Stomach (tissue), 9 donors: ENCODE measurements around the gene BCL2L1. TPM values are rescaled to one million over a fixed set of nuclear protein-coding genes. Genes with fewer than 3 reads are reported as not detected.
A peak's percentile ranks its signal among the peaks of the same experiment; 100 is the strongest.

ENCODE experiments used
- DNase-seq, 2 donors: peaks; one replicate each; pipeline versions ENCODE4 v3.0.0 to v3.0.0-alpha.2; 2013 to 2019
- H3K27ac ChIP-seq, 5 donors: fragments of 200-600 bp in 4 of 5; sonication (generic) in 4 of 5; one replicate each; pipeline ENCODE4 v1.5.1; 2013 to 2019; ENCODE audit warnings: mild to moderate bottlenecking in 1 of 5, moderate library complexity in 1 of 5
- H3K27me3 ChIP-seq, 3 donors: fragments of 200-600 bp; sonication (generic); one replicate each; pipeline ENCODE4 v1.5.1; 2017 to 2019; ENCODE audit warnings: mixed run types in 1 of 3
- H3K36me3 ChIP-seq, 4 donors: fragments of 200-600 bp; sonication (generic); 1 replicate in 3 of 4; 2 replicates in 1 of 4; pipeline ENCODE4 v1.5.1; 2016 to 2019
- H3K4me1 ChIP-seq, 4 donors: fragments of 200-600 bp; sonication (generic); one replicate each; pipeline ENCODE4 v1.5.1; 2016 to 2019
- H3K4me3 ChIP-seq, 4 donors: fragments of 200-600 bp; sonication (generic) in 3 of 4; one replicate each; pipeline ENCODE4 v1.5.1; 2016 to 2019; ENCODE audit warnings: mild to moderate bottlenecking in 1 of 4
- H3K9me3 ChIP-seq, 4 donors: fragments of 200-600 bp; sonication (generic); one replicate each; pipeline ENCODE4 v1.5.1; 2016 to 2019
- CTCF ChIP-seq, 7 experiments: fragments of 450-650 bp in 4 of 7; fragments of 200-600 bp in 3 of 7; sonication (generic) in 3 of 7; IDR thresholded peaks; one replicate each; pipeline ENCODE4 v1.5.1; 2016 to 2019; ENCODE audit warnings: antibody characterized with exemption in 7 of 7, control low read depth in 2 of 7, mild to moderate bottlenecking in 1 of 7
- EP300 ChIP-seq: sonication (generic); formaldehyde crosslinking; IDR thresholded peaks from one replicate; pipeline ENCODE4 v1.6.1; 2017; ENCODE audit warnings: antibody characterized with exemption
- POLR2A ChIP-seq, 4 donors: fragments of 450-650 bp; IDR thresholded peaks; one replicate each; pipeline ENCODE4 v1.6.1; 2016; ENCODE audit warnings: antibody characterized with exemption in 4 of 4, control low read depth in 2 of 4, mild to moderate bottlenecking in 1 of 4, moderate library complexity in 1 of 4
- POLR2AphosphoS5 ChIP-seq, 3 donors: sonication (generic); formaldehyde crosslinking; IDR thresholded peaks; one replicate each; pipeline ENCODE4 v1.6.1; 2016; ENCODE audit warnings: antibody characterized with exemption in 3 of 3
- WGBS, 5 donors: extraction: QIAGEN DNeasy Blood & Tissue Kit in 3 of 5; methylation state at CpG; one replicate each; pipeline versions ENCODE4 v1.1.5 to v1.1.7; 2013 to 2018; 5-methylcytosine and 5-hydroxymethylcytosine counted together
- intact Hi-C: fragments of 100-400 bp; cut with DNase I; formaldehyde crosslinking; loops from one replicate; pipeline ENCODE4 v1.15.1; 2023; ENCODE audit warnings: low total_unique reads
- polyA plus RNA-seq, 3 donors: library from polyadenylated mRNA; stranded (reverse); fragments of 200-250 nt; gene quantifications; one replicate each; pipeline ENCODE4 v1.2.3, GENCODE V29; 2013
- total RNA-seq, 5 donors: library from RNA; depleted of rRNA; stranded (reverse); fragments of >200 nt; gene quantifications; one replicate each; pipeline versions ENCODE4 v1.1.0 to v1.2.3, GENCODE V29; 2014 to 2016
- donor health status: healthy with polysubstance abuse.
- donor health status: Bipolar disorder and iron deficiency.
- donor health status: healthy.

The BCL2L1 gene
- total and polyA plus RNA-seq, 8 donors = 47.1 to 210 (median 70.8) TPM

GRCh38 chr20:31689141-31689540, 33.5 kb downstream of the BCL2L1 start:
- no peak for DNase-seq
- H3K27me3 ChIP-seq = no peaks in the 10 kb centered on the region
- intact Hi-C loops = no loop called here
- H3K4me1 ChIP-seq = peaks cover 15 to 82% (median 49%) of the 10 kb centered on the region in 4 donors
- no peak overlapping the region for H3K4me3 ChIP-seq
- 83 to 92% (median 86%) methylated on average over 5 of the region's 5 CpGs for WGBS, 5 donors
- TF ChIP-seq POLR2AphosphoS5 (IDR thresholded peaks at IDR 0.05) = no peak
- TF ChIP-seq CTCF (IDR thresholded peaks at IDR 0.05) = no peak
- TF ChIP-seq EP300 = no peak
- no peak for TF ChIP-seq POLR2A (IDR thresholded peaks at IDR 0.05)
- H3K27ac ChIP-seq = no peak overlapping the region
- H3K36me3 ChIP-seq = peaks cover 0 to 67% (median 48%) of the 10 kb centered on the region in 4 donors
- H3K9me3 ChIP-seq = no peaks in the 10 kb centered on the region

GRCh38 chr20:31687777-31688176, 34.9 kb downstream of the BCL2L1 start:
- Histone ChIP-seq H3K27me3 (no peaks in the 10 kb centered on the region), H3K36me3 (peaks cover 0 to 58% (median 42%) of the 10 kb centered on the region in 4 donors), H3K4me3 (no peak overlapping the region), H3K9me3 (no peaks in the 10 kb centered on the region), H3K27ac (peak overlapping the region; percentile 5 to 66 (median 39)), H3K4me1 (peaks cover 9 to 84% (median 47%) of the 10 kb centered on the region in 4 donors)
- intact Hi-C loops = no loop called here
- TF ChIP-seq POLR2AphosphoS5 (IDR thresholded peaks at IDR 0.05) = peak in 1 of 3 donors; percentile 7
- TF ChIP-seq CTCF (IDR thresholded peaks at IDR 0.05) = no peak
- no peak for DNase-seq
- WGBS, 5 donors = 22 to 70% (median 35%) methylated on average over 3 of the region's 3 CpGs

DNA sequence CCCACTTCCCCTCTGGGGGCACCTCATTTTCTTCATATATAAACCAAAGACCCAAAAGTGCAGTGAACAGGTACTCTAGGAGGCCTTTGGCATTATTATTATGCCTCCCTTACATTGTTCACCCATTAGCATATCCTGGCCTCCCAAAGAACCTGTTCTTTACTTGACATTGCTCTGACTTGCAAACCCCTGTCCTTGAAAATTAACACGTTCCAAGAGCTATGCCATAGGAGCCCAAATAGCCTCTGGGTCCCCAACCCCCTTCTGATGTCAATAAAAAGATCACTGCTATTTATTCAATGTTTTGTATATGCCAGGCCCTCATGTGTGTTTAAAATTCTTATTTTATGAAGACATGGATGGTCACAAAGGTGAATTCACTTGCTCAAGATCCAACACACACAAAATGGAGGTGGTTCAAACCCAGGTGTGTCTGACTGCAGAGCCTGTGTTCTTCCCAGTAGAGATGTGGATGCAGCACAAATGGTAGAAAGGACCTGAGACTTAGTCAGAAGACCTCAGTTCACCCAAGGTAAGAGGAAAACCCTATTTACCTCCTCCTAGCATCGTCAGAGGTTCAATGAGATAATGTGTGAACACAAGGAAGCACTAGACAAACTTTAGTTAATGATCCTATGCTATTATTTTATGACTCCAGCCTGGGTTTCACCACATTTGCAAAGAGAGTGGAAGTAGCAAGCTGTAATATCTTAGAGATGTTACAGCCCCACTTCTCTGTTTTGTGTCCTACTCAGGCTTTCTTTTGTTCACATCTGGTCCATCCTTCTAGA, 36.6 kb downstream of the BCL2L1 start:
- no peak for TF ChIP-seq POLR2AphosphoS5 (IDR thresholded peaks at IDR 0.05)
- Histone ChIP-seq H3K4me1 (peaks cover 15 to 89% (median 46%) of the 10 kb centered on the region in 4 donors), H3K4me3 (no peak overlapping the region), H3K36me3 (peaks cover 0 to 57% (median 37%) of the 10 kb centered on the region in 4 donors), H3K27me3 (no peaks in the 10 kb centered on the region), H3K9me3 (no peaks in the 10 kb centered on the region), H3K27ac (peak overlapping the region in 3 of 5 donors; percentile 32 to 61 (median 50))
- WGBS, 5 donors = 63 to 75% (median 73%) methylated on average over 2 of the region's 2 CpGs
- intact Hi-C loops = no loop called here
- no peak for DNase-seq

- Histone ChIP-seq H3K27ac (peak overlapping the region in 4 of 5 donors; percentile 23 to 61 (median 41)), H3K27me3 (no peaks in the 10 kb centered on the region), H3K9me3 (no peaks in the 10 kb centered on the region), H3K36me3 (peaks cover 0 to 59% (median 39%) of the 10 kb centered on the region in 4 donors), H3K4me1 (peaks cover 32 to 91% (median 63%) of the 10 kb centered on the region in 4 donors), H3K4me3 (no peak overlapping the region)
- DNase-seq = no peak
- WGBS, 5 donors = 69 to 74% (median 74%) methylated on average over 11 of the region's 11 CpGs
- no peak for TF ChIP-seq POLR2AphosphoS5 (IDR thresholded peaks at IDR 0.05)
- no peak for TF ChIP-seq POLR2A (IDR thresholded peaks at IDR 0.05)
- TF ChIP-seq EP300 = no peak
- intact Hi-C loops = no loop called here
These were observed 38.3 kb downstream of the BCL2L1 start for GRCh38 chr20:31684153-31685015.

DNA sequence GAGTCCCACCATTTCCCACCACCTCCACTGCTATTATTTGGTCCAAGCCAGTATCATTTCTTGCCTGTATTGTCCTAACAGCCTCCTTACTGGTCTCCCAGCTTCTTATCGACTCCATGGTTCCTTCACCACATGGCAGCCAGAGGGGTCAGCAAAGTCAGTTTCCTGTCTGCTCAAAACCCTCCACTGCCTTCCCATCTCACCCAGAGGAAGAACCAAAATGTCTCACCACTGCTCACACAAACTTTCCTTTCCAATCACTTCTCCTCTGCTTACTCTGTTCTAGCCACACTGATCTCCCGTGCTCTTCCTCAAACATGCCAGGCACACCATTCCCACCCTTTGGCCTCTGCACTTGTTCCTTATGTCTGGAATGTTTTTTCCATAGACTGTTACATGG, 39.7 kb downstream of the BCL2L1 start:
- TF ChIP-seq CTCF (IDR thresholded peaks at IDR 0.05) (no peak), POLR2AphosphoS5 (IDR thresholded peaks at IDR 0.05) (no peak), POLR2A (IDR thresholded peaks at IDR 0.05) (no peak), EP300 (no peak)
- no peaks in the 10 kb centered on the region for H3K9me3 ChIP-seq
- H3K4me1 ChIP-seq = peaks cover 46 to 93% (median 71%) of the 10 kb centered on the region in 4 donors
- peak overlapping the region in 3 of 5 donors; percentile 9 to 35 (median 25) for H3K27ac ChIP-seq
- intact Hi-C loops = no loop called here
- no peak for DNase-seq
- peaks cover 4 to 67% (median 47%) of the 10 kb centered on the region in 4 donors for H3K36me3 ChIP-seq
- WGBS, 5 donors = 82 to 92% (median 85%) methylated on average over 2 of the region's 2 CpGs
- H3K27me3 ChIP-seq = no peaks in the 10 kb centered on the region
- H3K4me3 ChIP-seq = no peak overlapping the region
